HL-60 (cell line): Measurements from ENCODE around the gene RXFP3.
"Not testable (repeated sequence)": the region's sequence is repeated elsewhere in the genome, so short reads cannot be mapped to it uniquely, and the experiment has no call there.

Source experiments
- DNase-seq, 2 experiments: peaks; one replicate each; pipeline ENCODE4 v3.0.0-alpha.2; 2010 to 2020; ENCODE audit warnings: low read depth in 1 of 2, low spot score in 1 of 2
- H3K27ac ChIP-seq: fragments of 250-450 bp; sonication (Bioruptor Pico); replicated peaks from 2 replicates; pipeline ENCODE4 v1.5.1; 2020; ENCODE audit warnings: mild to moderate bottlenecking, moderate library complexity
- H3K27me3 ChIP-seq: fragments of 250-450 bp; sonication (Bioruptor Pico); 2 replicates; pipeline ENCODE4 v1.5.1; 2021; ENCODE audit warnings: mild to moderate bottlenecking, moderate library complexity; ENCODE audit not compliant: insufficient read depth, poor library complexity, severe bottlenecking
- H3K4me3 ChIP-seq: replicated peaks from 2 replicates; pipeline ENCODE4 v1.5.1; 2011; ENCODE audit warnings: mild to moderate bottlenecking, control low read depth, low read length; ENCODE audit not compliant: insufficient read depth
- GABPA ChIP-seq: IDR thresholded peaks from 2 replicates; pipeline ENCODE4 v1.6.1; 2012; ENCODE audit warnings: low read depth
- POLR2AphosphoS5 ChIP-seq: IDR thresholded peaks from 2 replicates; pipeline ENCODE4 v1.6.1; 2012; ENCODE audit warnings: low read depth
- REST ChIP-seq: IDR thresholded peaks from 2 replicates; pipeline ENCODE4 v1.6.1; 2012; ENCODE audit warnings: low read depth; ENCODE audit not compliant: insufficient replicate concordance
- SPI1 ChIP-seq: IDR thresholded peaks from 2 replicates; pipeline ENCODE4 v1.6.1; 2012; ENCODE audit warnings: low read depth, mild to moderate bottlenecking, borderline replicate concordance
- TF ChIP-seq, protein P1 (sequence below): IDR thresholded peaks from one replicate; pipeline ENCODE4 v1.5.1; 2011; ENCODE audit warnings: low read length, control low read depth, inconsistent platforms; ENCODE audit not compliant: insufficient read depth

The RXFP3 gene

GRCh38 chr5:33939556-33940262 is 3.5 kb downstream of the RXFP3 start:
- no peak for TF ChIP-seq POLR2AphosphoS5
- TF ChIP-seq, protein P1, sequence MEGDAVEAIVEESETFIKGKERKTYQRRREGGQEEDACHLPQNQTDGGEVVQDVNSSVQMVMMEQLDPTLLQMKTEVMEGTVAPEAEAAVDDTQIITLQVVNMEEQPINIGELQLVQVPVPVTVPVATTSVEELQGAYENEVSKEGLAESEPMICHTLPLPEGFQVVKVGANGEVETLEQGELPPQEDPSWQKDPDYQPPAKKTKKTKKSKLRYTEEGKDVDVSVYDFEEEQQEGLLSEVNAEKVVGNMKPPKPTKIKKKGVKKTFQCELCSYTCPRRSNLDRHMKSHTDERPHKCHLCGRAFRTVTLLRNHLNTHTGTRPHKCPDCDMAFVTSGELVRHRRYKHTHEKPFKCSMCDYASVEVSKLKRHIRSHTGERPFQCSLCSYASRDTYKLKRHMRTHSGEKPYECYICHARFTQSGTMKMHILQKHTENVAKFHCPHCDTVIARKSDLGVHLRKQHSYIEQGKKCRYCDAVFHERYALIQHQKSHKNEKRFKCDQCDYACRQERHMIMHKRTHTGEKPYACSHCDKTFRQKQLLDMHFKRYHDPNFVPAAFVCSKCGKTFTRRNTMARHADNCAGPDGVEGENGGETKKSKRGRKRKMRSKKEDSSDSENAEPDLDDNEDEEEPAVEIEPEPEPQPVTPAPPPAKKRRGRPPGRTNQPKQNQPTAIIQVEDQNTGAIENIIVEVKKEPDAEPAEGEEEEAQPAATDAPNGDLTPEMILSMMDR, result no peak
- no peak for TF ChIP-seq REST
- no peak for TF ChIP-seq GABPA
- no peak for TF ChIP-seq SPI1
- DNase-seq, result no peak
- Histone ChIP-seq H3K4me3 (no peak overlapping the region), H3K27ac (no peak overlapping the region), H3K27me3 (peaks cover 30% of the 10 kb centered on the region)

- no peak for TF ChIP-seq GABPA
- no peak for TF ChIP-seq POLR2AphosphoS5
- TF ChIP-seq, protein P1, result no peak
- no peak for TF ChIP-seq REST
- no peak for TF ChIP-seq SPI1
- no peak overlapping the region for H3K27ac ChIP-seq
- peaks cover 26% of the 10 kb centered on the region for H3K27me3 ChIP-seq
- DNase-seq, result no peak
- H3K4me3 ChIP-seq, result no peak overlapping the region
These were observed 4.9 kb downstream of the RXFP3 start for GRCh38 chr5:33941090-33941489.

- DNase-seq, result no peak
- H3K4me3 ChIP-seq, result no peak overlapping the region
- TF ChIP-seq GABPA (no peak), REST (no peak), SPI1 (no peak), POLR2AphosphoS5 (no peak)
- TF ChIP-seq, protein P1, result no peak
- H3K27me3 ChIP-seq, result peaks cover 11% of the 10 kb centered on the region
- no peak overlapping the region for H3K27ac ChIP-seq
These were observed 8.5 kb downstream of the RXFP3 start for GRCh38 chr5:33944543-33945132.

GRCh38 chr5:33952175-33952574 is 16.0 kb downstream of the RXFP3 start:
- DNase-seq, H3K4me3 ChIP-seq, H3K27me3 ChIP-seq, H3K27ac ChIP-seq: not testable (repeated sequence)
